ENCODE data around the gene CFAP73. TPM values are rescaled to one million over a fixed set of nuclear protein-coding genes. Genes with fewer than 3 reads are reported as not detected.

Gene CFAP73
- total and polyA plus RNA-seq, 8 donors = 0.44 to 5.7 (median 1.6) TPM; not detected in 4

GRCh38 chr12:113196582-113196981, 47.1 kb downstream of the CFAP73 start:
- peaks cover 5 to 15% (median 12%) of the 10 kb centered on the region in 4 donors for H3K36me3 ChIP-seq
- TF ChIP-seq EP300 (IDR thresholded peaks at IDR 0.05) = no peak
- TF ChIP-seq POLR2A (IDR thresholded peaks at IDR 0.05) = no peak
- TF ChIP-seq, protein P1, sequence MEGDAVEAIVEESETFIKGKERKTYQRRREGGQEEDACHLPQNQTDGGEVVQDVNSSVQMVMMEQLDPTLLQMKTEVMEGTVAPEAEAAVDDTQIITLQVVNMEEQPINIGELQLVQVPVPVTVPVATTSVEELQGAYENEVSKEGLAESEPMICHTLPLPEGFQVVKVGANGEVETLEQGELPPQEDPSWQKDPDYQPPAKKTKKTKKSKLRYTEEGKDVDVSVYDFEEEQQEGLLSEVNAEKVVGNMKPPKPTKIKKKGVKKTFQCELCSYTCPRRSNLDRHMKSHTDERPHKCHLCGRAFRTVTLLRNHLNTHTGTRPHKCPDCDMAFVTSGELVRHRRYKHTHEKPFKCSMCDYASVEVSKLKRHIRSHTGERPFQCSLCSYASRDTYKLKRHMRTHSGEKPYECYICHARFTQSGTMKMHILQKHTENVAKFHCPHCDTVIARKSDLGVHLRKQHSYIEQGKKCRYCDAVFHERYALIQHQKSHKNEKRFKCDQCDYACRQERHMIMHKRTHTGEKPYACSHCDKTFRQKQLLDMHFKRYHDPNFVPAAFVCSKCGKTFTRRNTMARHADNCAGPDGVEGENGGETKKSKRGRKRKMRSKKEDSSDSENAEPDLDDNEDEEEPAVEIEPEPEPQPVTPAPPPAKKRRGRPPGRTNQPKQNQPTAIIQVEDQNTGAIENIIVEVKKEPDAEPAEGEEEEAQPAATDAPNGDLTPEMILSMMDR (IDR thresholded peaks at IDR 0.05) = no peak
- TF ChIP-seq POLR2AphosphoS5 (IDR thresholded peaks at IDR 0.05) = no peak
- no peaks in the 10 kb centered on the region for H3K27me3 ChIP-seq
- H3K9me3 ChIP-seq = no peaks in the 10 kb centered on the region
- intact Hi-C loops (cut with DNase I; ENCODE audit: low total_unique reads) = no loop called here
- H3K27ac ChIP-seq = no peak overlapping the region
- no peak for DNase-seq
- H3K4me1 ChIP-seq = peaks cover 0 to 19% (median 5%) of the 10 kb centered on the region in 4 donors
- H3K4me3 ChIP-seq = no peak overlapping the region
- WGBS, 5 donors = 57 to 88% (median 75%) methylated on average over 4 to 7 of the region's 7 CpGs

GRCh38 chr12:113196990-113197389, 47.5 kb downstream of the CFAP73 start:
- Histone ChIP-seq H3K27ac (no peak overlapping the region), H3K9me3 (no peaks in the 10 kb centered on the region), H3K27me3 (no peaks in the 10 kb centered on the region), H3K4me1 (peaks cover 0 to 19% (median 5%) of the 10 kb centered on the region in 4 donors), H3K4me3 (no peak overlapping the region), H3K36me3 (peaks cover 2 to 11% (median 8%) of the 10 kb centered on the region in 4 donors)
- peak; percentile 73 to 88 for DNase-seq
- intact Hi-C loops (cut with DNase I; ENCODE audit: low total_unique reads) = no loop called here
- TF ChIP-seq EP300 (IDR thresholded peaks at IDR 0.05) = no peak
- no peak for TF ChIP-seq POLR2A (IDR thresholded peaks at IDR 0.05)
- TF ChIP-seq POLR2AphosphoS5 (IDR thresholded peaks at IDR 0.05) = peak in 1 of 3 donors; percentile 32
- TF ChIP-seq, protein P1 (IDR thresholded peaks at IDR 0.05) = peak in 5 of 7 experiments; percentile 32 to 60 (median 42)
- 5 to 27% (median 20%) methylated on average over 4 of the region's 4 CpGs for WGBS, 5 donors

DNA sequence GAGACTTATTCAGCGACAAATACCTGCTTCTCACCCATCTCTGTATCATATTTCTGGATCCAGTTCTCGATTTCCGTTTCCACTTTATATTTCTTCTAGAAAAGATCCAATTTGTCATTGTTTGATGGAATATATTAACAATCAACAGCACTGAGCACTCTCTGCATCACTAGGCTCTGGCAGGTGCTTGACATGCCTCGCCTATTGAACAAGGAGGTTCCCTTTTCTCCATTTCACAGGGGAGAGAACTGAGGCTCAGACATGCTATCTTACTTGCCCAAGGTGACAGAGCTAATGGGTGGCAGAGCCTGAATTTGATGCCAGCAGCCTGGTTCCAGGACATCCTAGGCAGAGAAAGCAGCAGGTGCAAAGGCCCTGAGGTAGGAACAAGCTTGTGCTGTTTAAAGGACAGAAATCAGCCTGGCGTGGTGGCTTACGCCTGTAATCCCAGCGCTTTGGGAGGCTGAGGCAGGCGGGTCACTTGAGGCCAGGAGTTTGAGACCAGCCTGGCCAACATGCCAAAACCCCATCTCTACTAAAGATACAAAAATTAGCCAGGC, 48.1 kb downstream of the CFAP73 start:
- H3K27me3 ChIP-seq = no peaks in the 10 kb centered on the region
- intact Hi-C loops (cut with DNase I; ENCODE audit: low total_unique reads) = no loop called here
- H3K36me3 ChIP-seq = peaks cover 0 to 5% (median 3%) of the 10 kb centered on the region in 4 donors
- H3K4me3 ChIP-seq = no peak overlapping the region
- TF ChIP-seq EP300 (IDR thresholded peaks at IDR 0.05) = no peak
- H3K27ac ChIP-seq = no peak overlapping the region
- H3K9me3 ChIP-seq = no peaks in the 10 kb centered on the region
- no peak for DNase-seq
- WGBS, 5 donors = 94 to 98% (median 96%) methylated on average over 8 of the region's 8 CpGs
- peaks cover 0 to 19% (median 5%) of the 10 kb centered on the region in 4 donors for H3K4me1 ChIP-seq

DNA sequence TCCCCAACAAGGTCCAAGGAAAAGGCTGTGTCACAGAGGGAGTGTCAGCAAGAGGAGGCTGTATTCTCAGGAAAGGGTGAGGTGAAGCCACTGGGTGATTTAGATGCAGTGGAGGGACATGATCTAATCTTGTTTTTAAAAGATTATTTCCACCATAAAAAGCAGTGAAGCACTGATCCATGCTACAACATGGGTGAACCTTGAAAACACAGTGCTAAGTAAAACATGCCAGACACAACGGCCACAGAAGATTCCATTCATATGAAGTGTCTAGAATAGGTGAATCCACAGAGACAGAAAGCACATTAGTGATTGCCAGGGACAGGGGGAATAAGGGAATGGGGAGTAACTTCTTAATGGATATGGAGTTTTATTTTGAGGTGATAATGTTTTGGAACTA, 48.8 kb downstream of the CFAP73 start:
- H3K4me1 ChIP-seq = peaks cover 0 to 12% (median 5%) of the 10 kb centered on the region in 4 donors
- H3K27me3 ChIP-seq = no peaks in the 10 kb centered on the region
- H3K9me3 ChIP-seq = no peaks in the 10 kb centered on the region
- TF ChIP-seq POLR2AphosphoS5 (IDR thresholded peaks at IDR 0.05) (no peak), EP300 (IDR thresholded peaks at IDR 0.05) (no peak), POLR2A (IDR thresholded peaks at IDR 0.05) (no peak)
- TF ChIP-seq, protein P1 (IDR thresholded peaks at IDR 0.05) = no peak
- WGBS, 5 donors = 55 to 71% (median 61%) methylated on average over 1 of the region's 1 CpG
- H3K27ac ChIP-seq = no peak overlapping the region
- no peaks in the 10 kb centered on the region for H3K36me3 ChIP-seq
- intact Hi-C loops (cut with DNase I; ENCODE audit: low total_unique reads) = no loop called here
- H3K4me3 ChIP-seq = no peak overlapping the region
- no peak for DNase-seq
